Stimulated activated memory B cell treated with anti-CD40 and anti-IgM and Interleukin-4, amounts not matched to agents 10 μg/mL and 1 μg/mL and 100 μg/mL, for 72 hours (primary cell): ENCODE results near the gene SSNA1.

Experiments
- ATAC-seq: fragments of 150-1000 bp; cut with Tn5 transposase; 2 replicates; pipeline ENCODE4 v1.10.0; 2021
- H3K27ac Mint-ChIP-seq: one replicate; pipeline ENCODE4 v1.8.0; 2022; ENCODE audit warnings: mild to moderate bottlenecking, mixed read lengths
- H3K27me3 Mint-ChIP-seq: one replicate; pipeline ENCODE4 v1.8.0; 2022; ENCODE audit warnings: mixed read lengths
- H3K36me3 Mint-ChIP-seq: one replicate; pipeline ENCODE4 v1.8.0; 2022; ENCODE audit warnings: mixed read lengths
- H3K4me1 Mint-ChIP-seq: one replicate; pipeline ENCODE4 v1.8.0; 2022; ENCODE audit warnings: mixed read lengths
- H3K4me3 Mint-ChIP-seq: one replicate; pipeline ENCODE4 v1.8.0; 2022; ENCODE audit warnings: mild to moderate bottlenecking, moderate library complexity, mixed read lengths
- H3K9me3 Mint-ChIP-seq: one replicate; pipeline ENCODE4 v1.8.0; 2022; ENCODE audit warnings: mixed read lengths

Gene SSNA1

DNA sequence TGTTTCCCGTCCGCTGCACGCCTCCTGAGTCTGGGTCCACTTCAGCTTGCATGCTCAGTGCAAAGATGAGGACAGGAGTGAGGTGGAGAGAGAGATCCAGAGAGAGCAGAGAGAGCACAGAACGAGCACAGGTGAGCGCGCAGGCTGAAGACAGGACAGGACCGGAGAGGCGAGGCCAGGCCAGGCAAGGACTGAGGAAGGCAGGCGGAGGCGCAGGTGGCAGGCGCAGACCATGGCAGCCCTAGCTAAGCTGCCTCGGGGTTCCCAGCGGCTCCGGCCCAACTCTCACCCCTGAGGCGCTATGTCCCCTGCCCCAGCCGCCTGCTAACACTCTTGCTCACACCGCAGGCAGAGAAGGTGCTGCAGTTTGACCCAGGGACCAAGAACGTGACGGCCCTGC lies 39.8 kb upstream of the SSNA1 start:
- H3K36me3 Mint-ChIP-seq, result no peaks in the 10 kb centered on the region

DNA sequence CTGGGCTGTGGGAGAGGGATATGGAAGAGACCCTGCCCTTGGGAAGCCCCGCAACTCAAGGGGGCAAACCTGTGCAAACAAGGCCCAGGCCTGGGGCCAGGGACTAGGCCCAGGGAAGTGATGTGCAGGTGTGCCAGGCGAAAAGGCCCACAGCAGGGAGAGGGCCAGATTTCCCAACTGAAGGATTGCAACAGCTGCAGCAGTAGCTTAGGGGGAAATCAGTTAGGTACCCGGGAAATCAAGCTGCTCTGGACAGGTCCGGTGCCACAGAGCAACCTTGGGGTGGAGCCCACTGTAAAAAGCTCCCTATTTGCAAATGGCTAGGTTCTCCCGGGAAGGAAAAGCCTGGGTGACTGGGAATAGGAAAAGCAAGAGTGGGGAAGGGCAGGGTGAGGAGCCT lies 39.1 kb upstream of the SSNA1 start:
- Mint-ChIP-seq H3K27me3 (peaks cover 37% of the 10 kb centered on the region), H3K9me3 (no peaks in the 10 kb centered on the region), H3K36me3 (no peaks in the 10 kb centered on the region), H3K27ac (no peak overlapping the region), H3K4me1 (peaks cover 14% of the 10 kb centered on the region), H3K4me3 (no peak overlapping the region)
- ATAC-seq, result no peak

More for the DNA sequence above, 39.8 kb upstream of the SSNA1 start:
- H3K4me3 Mint-ChIP-seq, result no peak overlapping the region
- H3K4me1 Mint-ChIP-seq, result peaks cover 14% of the 10 kb centered on the region
- no peak for ATAC-seq
- H3K27me3 Mint-ChIP-seq, result peaks cover 44% of the 10 kb centered on the region
- no peak overlapping the region for H3K27ac Mint-ChIP-seq
- H3K9me3 Mint-ChIP-seq, result no peaks in the 10 kb centered on the region

DNA sequence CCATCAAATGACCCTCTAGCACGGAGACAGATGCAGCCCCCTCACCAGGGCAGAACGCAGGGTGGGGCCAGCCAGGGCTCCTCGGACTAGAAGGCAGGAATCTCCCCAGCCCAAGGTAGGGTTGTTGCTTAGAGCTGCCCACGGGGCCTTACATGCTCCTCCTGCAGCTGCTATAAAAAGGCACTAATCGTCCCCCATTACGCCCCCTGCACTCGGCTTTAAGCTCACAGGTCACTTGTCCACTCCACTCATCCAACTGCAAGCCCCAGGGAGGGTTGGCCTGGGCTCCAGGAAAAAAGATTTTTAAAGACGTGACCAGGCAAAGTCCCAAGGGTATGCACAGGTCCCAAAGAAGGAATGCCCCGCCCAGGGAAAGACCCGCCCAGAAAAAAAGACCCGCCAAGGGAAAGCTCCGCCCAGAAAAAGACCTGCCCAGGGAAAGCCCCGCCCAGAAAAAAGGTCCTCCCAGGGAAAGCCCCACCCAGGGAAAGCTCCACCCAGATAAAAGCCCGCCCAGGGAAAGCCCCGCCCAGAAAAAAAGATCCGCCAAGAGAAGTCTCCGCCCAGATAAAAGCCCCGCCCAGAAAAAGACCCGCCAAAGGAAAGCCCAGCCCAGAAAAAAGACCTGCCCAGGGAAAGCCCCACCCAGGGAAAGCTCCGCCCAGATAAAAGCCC lies 38.4 kb upstream of the SSNA1 start:
- peak overlapping the region; percentile 84 for H3K27ac Mint-ChIP-seq
- peak overlapping the region; percentile 40 for H3K4me3 Mint-ChIP-seq
- no peak for ATAC-seq
- peaks cover 32% of the 10 kb centered on the region for H3K27me3 Mint-ChIP-seq
- no peaks in the 10 kb centered on the region for H3K9me3 Mint-ChIP-seq
- no peaks in the 10 kb centered on the region for H3K36me3 Mint-ChIP-seq
- H3K4me1 Mint-ChIP-seq, result peaks cover 14% of the 10 kb centered on the region

DNA sequence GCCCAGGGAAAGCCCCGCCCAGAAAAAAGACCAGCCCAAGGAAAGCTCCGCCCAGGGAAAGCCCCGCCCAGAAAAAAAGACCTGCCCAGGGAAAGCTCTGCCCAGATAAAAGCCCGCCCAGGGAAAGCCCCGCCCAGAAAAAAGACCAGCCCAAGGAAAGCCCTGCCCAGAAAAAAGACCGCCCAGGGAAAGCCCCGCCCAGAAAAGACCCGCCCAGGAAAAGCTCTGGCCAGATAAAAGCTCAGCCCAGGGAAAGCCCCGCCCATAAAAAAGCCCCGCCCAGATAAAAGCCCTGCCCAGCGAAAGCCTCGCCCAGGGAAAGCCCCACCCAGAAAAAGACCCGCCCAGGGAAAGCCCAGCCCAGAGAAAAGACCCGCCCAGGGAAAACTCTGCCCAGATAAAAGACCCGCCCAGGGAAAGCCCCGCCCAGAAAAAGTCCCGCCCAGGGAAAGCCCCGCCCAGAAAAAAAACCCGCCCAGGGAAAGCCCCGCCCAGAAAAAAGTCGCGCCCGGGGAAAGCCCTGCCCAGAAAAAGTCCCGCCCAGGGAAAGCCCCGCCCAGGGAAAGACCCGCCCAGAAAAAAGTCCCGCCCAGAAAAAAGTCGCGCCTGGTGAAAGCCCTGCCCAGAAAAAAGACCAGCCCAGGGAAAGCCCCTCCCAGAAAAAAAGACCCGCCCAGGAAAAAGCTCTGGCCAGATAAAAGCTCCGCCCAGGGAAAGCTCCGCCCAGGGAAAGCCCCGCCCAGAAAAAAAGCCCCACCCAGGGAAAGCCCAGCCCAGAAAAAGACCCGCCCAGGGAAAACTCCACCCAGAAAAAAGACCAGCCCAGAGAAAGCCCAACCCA lies 37.6 kb upstream of the SSNA1 start:
- Mint-ChIP-seq H3K27me3 (peaks cover 36% of the 10 kb centered on the region), H3K4me3 (peak overlapping the region; percentile 41), H3K9me3 (no peaks in the 10 kb centered on the region), H3K4me1 (peaks cover 14% of the 10 kb centered on the region), H3K36me3 (no peaks in the 10 kb centered on the region), H3K27ac (peak overlapping the region; percentile 84)
- ATAC-seq, result peak; percentile 56

DNA sequence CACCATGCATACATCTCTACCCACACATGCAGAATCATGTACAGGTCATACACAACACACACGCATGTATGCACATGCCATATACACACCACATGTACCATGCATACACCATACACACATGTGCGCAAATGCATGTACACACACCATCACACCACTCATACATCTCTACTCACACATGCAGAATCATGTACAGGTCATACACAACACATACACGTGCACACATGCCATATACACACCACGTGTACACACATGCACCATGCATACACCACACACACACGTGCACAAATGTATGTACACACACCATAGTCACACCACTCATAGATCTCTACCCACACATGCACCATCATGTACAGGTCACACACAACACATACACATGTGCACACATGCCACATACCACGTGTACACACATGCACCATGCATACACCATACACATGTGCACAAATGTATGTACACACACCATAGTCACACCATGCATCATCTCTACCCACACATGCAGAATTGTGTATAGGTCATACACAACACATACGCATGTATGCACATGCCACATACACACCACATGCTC lies 35.6 kb upstream of the SSNA1 start:
- Mint-ChIP-seq H3K27me3 (peaks cover 36% of the 10 kb centered on the region), H3K27ac (no peak overlapping the region), H3K4me3 (no peak overlapping the region), H3K9me3 (no peaks in the 10 kb centered on the region), H3K36me3 (no peaks in the 10 kb centered on the region), H3K4me1 (peaks cover 22% of the 10 kb centered on the region)
- ATAC-seq, result no peak

DNA sequence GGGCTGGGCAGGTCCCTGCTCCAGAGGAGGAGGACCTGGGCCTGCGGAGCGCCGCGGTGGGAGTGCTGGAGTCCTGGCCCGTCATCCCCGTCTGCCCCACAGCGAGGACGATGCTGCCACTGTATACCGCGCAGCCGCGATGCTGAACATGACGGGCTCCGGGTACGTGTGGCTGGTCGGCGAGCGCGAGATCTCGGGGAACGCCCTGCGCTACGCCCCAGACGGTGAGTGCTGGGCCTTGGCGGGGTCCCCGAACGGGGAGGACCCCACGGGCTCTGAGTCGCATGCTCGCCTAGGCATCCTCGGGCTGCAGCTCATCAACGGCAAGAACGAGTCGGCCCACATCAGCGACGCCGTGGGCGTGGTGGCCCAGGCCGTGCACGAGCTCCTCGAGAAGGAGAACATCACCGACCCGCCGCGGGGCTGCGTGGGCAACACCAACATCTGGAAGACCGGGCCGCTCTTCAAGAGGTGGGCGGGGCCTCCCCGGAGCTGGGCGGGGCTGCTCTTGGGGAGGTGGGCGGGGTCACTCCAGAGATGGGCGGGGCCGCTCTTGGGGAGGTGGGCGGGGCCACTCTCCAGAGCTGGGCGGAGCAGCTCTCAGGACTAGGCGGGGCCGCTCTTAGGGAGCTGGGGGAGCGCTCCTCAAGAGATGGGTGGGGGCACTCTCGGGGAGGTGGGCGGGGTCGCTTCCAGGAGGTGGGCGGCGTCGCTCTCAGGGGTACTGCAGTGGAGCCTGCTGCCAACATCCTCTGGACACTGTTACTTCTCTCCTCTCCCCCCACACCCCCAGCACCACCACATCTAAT lies 31.7 kb upstream of the SSNA1 start:
- Mint-ChIP-seq H3K36me3 (no peaks in the 10 kb centered on the region), H3K4me3 (peak overlapping the region; percentile 58), H3K27ac (no peak overlapping the region), H3K27me3 (peaks cover 59% of the 10 kb centered on the region), H3K9me3 (no peaks in the 10 kb centered on the region), H3K4me1 (peaks cover 28% of the 10 kb centered on the region)
- peak; percentile 61 for ATAC-seq

DNA sequence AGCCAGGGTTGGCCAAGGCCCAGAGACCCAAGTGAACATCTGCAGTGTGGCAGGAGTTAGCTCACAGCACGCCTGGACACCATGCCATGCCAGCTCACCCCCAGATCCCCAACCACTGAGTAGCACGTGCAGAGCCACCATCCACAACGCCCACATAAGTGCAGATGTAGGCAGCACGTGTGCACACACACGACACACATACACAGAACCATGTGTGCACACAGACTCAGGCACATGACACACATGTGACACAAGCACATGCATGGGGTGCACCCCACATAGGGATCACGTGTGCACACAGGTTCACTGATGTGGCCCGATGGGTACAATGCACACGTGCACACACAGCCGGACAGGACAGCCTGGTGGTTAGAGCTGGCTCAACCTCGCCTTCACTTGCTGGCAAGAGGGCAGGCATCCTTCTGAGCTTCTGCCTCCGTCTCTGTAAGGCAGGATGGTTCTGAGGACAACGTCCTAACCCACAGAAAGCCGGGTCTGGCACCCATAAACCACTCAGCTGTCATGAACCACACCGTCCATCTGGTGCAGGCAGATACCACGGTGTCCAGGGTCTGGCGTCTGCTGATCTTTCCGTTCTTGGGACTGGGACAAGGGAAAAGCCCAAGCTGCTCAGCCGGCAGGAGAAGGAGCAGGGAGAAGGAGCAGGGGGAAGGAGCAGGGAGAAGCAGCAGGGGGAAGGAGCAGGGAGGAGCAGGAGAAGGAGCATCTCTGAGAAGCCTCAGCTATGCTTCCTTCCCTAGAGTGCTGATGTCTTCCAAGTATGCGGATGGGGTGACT lies 30.7 kb upstream of the SSNA1 start:
- Mint-ChIP-seq H3K9me3 (no peaks in the 10 kb centered on the region), H3K36me3 (no peaks in the 10 kb centered on the region), H3K4me3 (no peak overlapping the region), H3K27me3 (peaks cover 63% of the 10 kb centered on the region), H3K4me1 (peaks cover 28% of the 10 kb centered on the region), H3K27ac (no peak overlapping the region)
- no peak for ATAC-seq

DNA sequence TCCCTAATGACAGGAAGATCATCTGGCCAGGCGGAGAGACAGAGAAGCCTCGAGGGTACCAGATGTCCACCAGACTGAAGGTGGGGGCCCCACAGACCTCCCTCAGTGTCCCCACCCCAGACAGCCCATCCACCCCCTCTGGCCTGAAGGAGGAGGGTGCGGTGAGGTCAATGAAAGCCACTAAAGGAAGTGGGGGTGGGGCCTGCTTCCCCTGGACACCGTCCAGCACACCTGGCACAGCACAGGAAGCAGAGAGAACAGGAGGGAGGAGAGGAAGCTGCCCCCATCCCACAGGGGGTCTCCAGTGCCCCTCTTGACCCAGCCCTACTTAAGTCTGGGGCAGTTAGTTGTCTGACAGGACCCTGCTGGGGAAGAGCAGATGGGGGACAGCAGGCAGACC lies 29.9 kb upstream of the SSNA1 start:
- peaks cover 28% of the 10 kb centered on the region for H3K4me1 Mint-ChIP-seq
- H3K27me3 Mint-ChIP-seq, result peaks cover 71% of the 10 kb centered on the region
- no peak for ATAC-seq
- H3K4me3 Mint-ChIP-seq, result no peak overlapping the region
- no peak overlapping the region for H3K27ac Mint-ChIP-seq
- no peaks in the 10 kb centered on the region for H3K36me3 Mint-ChIP-seq
- H3K9me3 Mint-ChIP-seq, result no peaks in the 10 kb centered on the region

DNA sequence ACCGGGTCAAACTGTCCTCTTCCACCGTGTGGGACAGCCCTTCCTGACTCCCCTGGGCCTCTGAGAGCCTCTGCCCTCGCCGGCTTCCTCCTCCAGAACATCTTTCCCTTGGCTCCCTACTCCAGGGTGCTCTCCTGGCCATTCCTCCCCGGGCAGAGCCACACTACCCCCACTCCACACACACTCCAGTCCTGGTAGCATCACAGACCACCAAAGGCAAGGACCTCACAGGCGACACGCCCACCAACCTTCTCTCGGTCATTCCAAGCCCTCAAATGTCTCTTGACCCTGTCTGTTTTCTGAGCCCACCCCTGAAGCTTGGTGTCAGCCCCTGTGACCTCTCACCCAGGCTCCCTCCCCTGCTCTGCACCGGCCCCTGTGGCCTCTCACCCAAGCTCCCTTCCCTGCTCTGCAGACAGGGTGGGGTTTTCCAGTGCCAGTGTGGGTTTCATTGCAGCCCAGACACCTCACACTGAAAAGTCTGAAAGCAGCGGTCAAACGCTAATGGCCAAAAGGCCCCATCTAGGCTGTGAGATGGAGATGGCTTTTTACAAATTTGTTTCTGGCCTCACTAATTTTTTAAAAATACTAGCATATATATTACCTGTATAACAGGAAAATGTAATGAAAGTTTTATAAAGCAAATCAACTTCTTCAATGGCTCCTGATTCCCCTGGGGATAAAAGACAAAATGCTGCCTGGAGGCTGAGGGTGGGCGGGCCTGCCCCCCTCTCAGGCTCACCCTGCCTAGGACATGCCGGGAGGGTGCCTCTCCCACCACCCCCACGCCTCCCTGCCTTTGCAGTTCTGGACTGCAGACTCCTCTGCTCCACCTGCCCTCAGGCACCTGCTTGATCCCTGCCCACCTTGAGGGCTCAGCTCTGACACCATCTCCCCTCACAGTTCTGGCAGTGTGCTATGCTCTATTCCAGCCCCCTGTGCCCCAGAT lies 29.1 kb upstream of the SSNA1 start:
- Mint-ChIP-seq H3K4me1 (peaks cover 28% of the 10 kb centered on the region), H3K27ac (no peak overlapping the region), H3K9me3 (no peaks in the 10 kb centered on the region), H3K36me3 (no peaks in the 10 kb centered on the region), H3K27me3 (peaks cover 77% of the 10 kb centered on the region), H3K4me3 (no peak overlapping the region)
- ATAC-seq, result no peak

DNA sequence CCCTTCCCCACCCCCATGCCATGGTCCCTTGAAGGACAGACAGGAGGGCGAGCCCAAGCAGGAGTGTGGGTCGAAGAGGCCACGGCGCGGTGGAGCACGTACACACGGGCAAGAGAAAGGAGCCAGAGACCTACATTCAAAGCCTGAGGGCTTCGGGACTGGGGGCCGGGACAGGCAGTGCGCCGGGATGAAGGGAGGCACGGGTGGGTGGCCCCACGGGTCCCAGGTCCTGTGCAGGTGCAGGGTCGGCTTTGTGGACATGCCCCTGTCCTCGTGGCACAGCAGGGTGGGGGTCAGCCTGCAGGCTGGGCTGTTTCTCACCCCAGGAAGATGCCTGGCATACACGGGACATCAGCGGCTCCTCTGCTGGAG lies 28.4 kb upstream of the SSNA1 start:
- Mint-ChIP-seq H3K4me3 (no peak overlapping the region), H3K27me3 (peaks cover 84% of the 10 kb centered on the region), H3K36me3 (no peaks in the 10 kb centered on the region), H3K4me1 (peaks cover 28% of the 10 kb centered on the region), H3K9me3 (no peaks in the 10 kb centered on the region), H3K27ac (no peak overlapping the region)
- no peak for ATAC-seq

DNA sequence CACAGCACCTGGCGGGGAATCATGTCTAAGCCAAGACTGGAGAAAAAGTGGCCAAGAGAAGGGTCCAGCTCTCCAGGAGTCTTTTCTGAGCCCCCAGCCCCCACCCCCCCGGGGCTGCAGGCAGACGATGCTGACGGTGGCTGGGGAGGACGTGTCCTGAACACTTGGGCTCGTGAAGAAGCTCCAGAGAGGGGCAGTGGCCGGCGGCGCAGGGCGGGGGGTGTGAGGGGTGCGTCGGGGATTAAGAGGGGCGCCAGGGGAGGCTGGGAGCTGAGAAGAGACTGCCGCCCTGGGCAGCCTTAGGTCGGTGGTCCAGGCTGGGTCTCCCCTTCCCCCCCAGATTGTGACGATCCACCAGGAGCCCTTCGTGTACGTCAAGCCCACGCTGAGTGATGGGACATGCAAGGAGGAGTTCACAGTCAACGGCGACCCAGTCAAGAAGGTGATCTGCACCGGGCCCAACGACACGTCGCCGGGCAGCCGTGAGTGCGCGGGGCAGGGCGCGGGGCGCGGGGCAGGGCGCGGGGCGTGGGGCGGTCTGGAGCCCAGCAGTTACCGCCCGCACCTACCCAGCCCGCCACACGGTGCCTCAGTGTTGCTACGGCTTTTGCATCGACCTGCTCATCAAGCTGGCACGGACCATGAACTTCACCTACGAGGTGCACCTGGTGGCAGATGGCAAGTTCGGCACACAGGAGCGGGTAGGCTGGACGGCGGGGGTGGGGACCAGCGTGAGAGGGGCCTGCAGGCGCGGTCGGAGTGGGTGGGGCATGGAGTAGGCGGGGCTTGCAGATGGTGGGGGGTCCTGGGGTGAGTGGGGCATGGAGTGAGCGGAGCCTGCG lies 27.5 kb upstream of the SSNA1 start:
- no peak overlapping the region for H3K4me3 Mint-ChIP-seq
- peaks cover 88% of the 10 kb centered on the region for H3K27me3 Mint-ChIP-seq
- H3K9me3 Mint-ChIP-seq, result no peaks in the 10 kb centered on the region
- no peak overlapping the region for H3K27ac Mint-ChIP-seq
- no peaks in the 10 kb centered on the region for H3K36me3 Mint-ChIP-seq
- ATAC-seq, result peak; percentile 4
- peaks cover 28% of the 10 kb centered on the region for H3K4me1 Mint-ChIP-seq

DNA sequence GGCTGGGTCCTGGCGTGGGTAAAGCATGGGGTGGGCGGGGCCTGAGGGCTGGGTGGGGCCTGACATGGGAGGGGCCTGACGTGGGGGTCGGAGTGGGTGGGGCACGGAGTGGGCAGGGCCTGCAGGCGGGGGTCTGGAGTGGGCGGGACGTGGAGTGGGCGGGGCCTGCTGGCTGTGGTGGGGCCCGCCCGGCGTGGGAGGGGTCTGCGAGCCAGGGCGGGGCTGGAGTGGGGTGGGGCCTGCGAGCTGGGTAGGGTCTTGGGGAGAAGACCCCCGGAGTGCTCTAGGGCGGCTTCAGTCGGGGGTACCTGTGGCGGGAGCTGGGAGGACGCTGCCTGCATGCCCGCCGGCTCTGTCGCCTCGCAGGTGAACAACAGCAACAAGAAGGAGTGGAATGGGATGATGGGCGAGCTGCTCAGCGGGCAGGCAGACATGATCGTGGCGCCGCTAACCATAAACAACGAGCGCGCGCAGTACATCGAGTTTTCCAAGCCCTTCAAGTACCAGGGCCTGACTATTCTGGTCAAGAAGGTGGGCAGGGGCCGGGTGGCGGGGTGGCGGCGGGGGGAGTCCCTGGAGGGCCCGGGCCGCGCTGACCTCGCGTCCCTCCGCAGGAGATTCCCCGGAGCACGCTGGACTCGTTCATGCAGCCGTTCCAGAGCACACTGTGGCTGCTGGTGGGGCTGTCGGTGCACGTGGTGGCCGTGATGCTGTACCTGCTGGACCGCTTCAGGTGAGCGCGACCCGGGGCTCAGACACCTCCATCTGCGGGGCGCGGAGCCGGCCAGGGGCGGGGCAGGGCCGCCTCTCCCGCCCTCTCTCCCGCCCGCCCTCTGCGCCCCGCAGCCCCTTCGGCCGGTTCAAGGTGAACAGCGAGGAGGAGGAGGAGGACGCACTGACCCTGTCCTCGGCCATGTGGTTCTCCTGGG lies 26.7 kb upstream of the SSNA1 start:
- peak; percentile 25 for ATAC-seq
- H3K9me3 Mint-ChIP-seq, result no peaks in the 10 kb centered on the region
- no peak overlapping the region for H3K4me3 Mint-ChIP-seq
- H3K27ac Mint-ChIP-seq, result no peak overlapping the region
- peaks cover 29% of the 10 kb centered on the region for H3K4me1 Mint-ChIP-seq
- peaks cover 88% of the 10 kb centered on the region for H3K27me3 Mint-ChIP-seq
- H3K36me3 Mint-ChIP-seq, result no peaks in the 10 kb centered on the region
